GM18870 (cell line): ENCODE results near the gene MACROH2A1.

ENCODE experiments used
- ATAC-seq: cut with Tn5 transposase; IDR thresholded peaks from one replicate; pipeline ENCODE4 v1.9.1; 2021; ENCODE audit warnings: moderate library complexity; ENCODE audit not compliant: unreplicated experiment

The MACROH2A1 gene

GRCh38 chr5:135398160-135398854, 724 bp downstream of the MACROH2A1 start:
- no peak for ATAC-seq

- ATAC-seq = no peak
Measured at GRCh38 chr5:135397084-135397483, 1.9 kb downstream of the MACROH2A1 start.

DNA sequence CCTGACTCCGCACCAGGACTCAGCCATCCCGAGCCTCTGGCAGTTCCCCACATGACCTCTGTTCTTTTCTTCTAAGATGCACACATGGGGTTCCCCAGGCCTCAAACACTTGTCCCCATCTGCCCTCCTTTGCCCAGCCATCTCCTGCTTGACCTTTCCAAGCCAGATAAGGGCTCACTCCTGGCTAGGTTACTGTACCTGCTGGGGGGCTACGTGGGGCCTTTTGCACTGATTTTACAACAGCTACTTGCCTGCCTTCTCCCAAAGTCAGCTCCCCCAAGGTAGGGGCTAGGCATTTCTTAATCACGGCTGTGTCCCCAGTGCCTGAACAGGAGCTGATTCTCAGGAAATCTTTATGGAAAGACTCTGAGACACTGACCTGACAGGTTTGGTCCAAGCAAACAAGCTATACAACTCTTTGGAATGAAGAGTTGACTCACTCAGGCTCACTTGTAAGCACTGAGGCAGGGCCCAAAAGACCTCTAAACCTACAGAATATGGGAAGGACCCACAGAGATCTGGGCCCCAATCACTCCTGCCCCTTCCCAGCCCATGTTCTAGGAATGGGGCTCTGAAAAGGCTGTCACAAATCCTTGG, 2.5 kb downstream of the MACROH2A1 start:
- ATAC-seq = no peak

- ATAC-seq = no peak
Measured at GRCh38 chr5:135395866-135396265, 3.2 kb downstream of the MACROH2A1 start.

DNA sequence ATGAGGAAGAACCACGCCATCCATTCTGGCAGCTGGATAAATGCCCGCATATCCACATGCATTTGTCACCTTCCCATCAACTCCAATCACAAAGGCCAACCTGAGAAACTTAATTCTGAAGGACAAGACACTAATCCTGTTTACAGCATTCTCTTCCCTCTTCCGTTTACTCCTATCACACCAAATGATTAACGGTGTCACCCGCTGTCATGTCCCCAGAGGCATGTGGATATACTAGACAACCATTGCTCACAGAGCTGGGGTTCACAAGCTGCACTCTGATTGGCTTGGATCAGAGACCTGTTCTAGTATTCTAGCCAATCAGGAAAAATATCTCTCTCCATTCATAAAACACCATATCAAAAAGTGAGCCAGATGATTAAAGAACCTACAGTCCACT, 3.6 kb downstream of the MACROH2A1 start:
- ATAC-seq = no peak

- no peak for ATAC-seq
Measured at GRCh38 chr5:135394095-135394494, 4.9 kb downstream of the MACROH2A1 start.

- ATAC-seq = no peak
Measured at GRCh38 chr5:135393691-135394090, 5.3 kb downstream of the MACROH2A1 start.

GRCh38 chr5:135393229-135393628, 5.8 kb downstream of the MACROH2A1 start:
- ATAC-seq = no peak

- no peak for ATAC-seq
Measured at GRCh38 chr5:135392256-135392655, 6.8 kb downstream of the MACROH2A1 start.

DNA sequence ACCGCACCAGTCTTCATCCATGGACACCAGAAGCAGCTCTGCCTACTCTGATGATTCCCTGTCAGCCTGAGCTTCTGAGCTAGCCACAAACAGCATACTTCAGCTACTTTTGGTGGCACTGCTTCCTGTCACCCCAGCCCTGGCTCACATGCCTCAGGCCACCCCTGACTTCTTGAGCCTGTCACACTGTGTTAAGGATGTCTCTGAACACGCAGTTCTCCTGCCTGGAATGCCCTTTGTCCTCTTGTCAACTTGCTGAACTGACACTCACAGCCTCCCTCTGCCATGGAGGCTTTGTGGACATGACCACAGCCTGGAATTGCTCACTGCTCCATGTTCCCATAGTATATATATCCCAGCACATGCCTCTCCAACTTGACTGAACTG, 7.2 kb downstream of the MACROH2A1 start:
- no peak for ATAC-seq

GRCh38 chr5:135391116-135391868, 7.7 kb downstream of the MACROH2A1 start:
- ATAC-seq = no peak

GRCh38 chr5:135388860-135389435, 10.1 kb downstream of the MACROH2A1 start:
- ATAC-seq = no peak

- ATAC-seq = no peak
Measured at GRCh38 chr5:135387629-135387960, 11.4 kb downstream of the MACROH2A1 start.

DNA sequence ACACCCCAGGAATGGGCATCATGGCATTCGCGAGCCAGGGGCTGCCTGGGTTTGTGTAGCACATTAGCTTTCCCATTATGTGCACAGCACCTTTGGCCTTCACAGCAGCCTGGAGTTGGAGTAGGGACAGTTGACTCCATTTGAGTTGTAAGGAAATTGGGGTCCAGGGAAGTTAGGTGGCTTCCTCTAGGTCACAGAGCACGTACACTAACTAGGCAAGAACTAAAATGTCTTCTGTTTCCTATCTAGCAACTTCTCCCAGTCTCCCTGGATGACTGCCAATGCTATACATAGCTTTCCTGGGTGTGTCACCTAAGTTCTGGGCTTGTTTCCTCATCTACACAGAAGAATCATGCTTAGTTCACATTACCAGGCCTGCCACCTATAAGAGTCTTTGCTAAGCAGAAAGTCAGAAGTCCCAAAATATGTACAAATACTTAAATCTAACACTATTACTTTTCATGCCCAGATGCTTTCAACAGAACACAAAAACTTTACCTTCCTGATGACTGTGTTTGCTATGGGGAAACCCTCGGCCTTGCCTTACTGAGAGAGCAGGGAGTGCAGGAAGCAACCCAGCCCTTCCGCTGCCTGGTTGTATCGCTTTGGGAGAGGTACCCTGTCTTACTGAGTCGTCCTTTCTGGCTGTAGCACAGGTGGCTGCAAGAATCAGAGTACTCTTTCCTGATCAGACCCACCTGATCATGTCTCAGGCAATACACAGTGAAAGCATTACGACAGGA, 12.0 kb downstream of the MACROH2A1 start:
- ATAC-seq = no peak

- no peak for ATAC-seq
Measured at GRCh38 chr5:135386096-135386495, 12.9 kb downstream of the MACROH2A1 start.

DNA sequence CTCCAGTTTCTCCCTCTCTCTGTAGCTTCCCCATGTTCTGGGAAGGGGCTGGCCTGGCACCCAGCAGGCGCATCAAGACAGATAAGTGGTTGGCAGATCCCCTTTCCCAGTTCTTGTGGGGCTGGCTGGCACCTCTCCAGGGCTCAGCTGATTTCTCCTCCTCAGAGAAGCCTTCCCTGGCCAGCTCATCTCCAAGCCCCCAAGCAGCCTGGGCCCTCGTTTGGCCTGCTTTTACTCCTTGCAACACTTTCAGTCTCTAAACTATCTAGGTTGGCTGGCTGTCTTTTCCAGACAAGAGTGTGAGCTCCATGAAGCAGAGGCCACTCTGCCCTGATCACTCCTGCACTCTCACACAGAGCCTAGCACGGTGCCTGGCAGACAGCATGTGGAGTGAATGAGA, 13.5 kb downstream of the MACROH2A1 start:
- ATAC-seq = no peak

DNA sequence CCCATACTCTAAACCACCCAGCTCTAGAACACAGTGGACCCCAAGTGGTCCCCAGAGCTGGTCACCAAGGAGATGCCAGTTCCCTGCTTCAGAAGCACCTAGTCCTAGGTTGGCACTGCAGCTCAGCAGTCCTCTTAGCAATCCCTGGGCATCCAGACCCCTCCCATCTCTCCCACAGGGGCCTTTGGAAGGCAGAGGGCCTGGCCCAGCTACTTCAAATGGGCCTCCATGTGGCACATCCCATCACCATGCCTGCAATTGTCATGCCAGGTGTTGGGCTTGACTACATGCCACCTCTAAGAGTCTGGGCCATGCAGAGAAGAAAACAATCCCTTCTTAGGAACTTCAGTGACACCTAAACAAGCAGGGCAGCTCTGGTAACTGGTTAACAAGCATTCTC, 14.1 kb downstream of the MACROH2A1 start:
- no peak for ATAC-seq

GRCh38 chr5:135383803-135384495, 15.1 kb downstream of the MACROH2A1 start:
- ATAC-seq = no peak

DNA sequence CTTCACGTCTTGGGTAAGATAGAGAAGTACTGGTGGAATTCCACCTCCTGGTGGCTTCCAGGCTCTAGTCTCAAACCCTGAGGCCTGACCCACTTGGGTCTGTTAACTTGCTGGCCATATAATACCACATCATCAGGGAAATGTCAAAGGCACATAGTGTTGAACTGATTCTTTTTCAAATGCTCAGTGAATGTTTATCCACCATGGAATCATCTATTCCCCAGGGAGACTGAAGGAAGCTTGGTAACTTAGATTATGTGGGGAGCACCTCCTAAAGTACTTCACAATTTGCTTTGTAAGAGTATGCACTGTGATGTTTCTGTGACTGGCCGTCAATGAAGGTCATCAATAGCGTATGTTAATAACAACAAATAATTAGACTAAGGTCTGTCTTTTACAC, 16.1 kb downstream of the MACROH2A1 start:
- no peak for ATAC-seq

DNA sequence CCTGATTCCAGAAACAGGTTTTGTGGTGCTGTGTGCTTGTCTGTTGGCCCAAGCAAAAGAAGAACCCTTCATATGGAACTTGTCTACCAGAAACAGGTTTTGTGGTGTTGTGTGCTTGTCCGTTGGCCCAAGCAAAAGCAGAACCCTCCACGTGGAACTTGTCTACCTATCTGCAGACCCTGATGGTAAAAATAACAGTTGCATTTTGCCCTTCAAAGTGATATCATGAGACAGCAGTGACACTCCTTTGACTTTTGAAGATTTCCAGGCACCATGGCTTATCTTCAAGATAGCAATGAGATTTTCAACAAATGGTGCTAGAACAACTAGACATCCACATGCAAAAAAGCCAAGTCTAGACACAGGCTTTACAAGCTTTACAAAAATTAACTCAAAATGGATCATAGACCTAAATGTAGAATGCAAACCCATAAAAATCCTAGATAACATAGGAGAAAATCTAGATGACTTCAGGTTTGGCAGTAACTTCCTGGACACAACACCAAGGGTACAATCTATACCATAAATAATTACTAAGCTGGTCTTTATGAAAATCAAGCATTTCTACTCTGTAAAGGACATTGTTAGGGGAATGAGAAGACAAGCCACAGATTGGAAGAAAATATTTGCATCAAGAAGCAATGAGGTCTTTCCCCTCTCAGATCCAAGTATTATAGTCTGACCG, 16.8 kb downstream of the MACROH2A1 start:
- ATAC-seq = no peak
